Measurements from ENCODE around the gene EPHA3.

Gene EPHA3

GRCh38 chr3:89217148-89217685 is 109.8 kb downstream of the EPHA3 start:
- DNase-seq (ENCODE audit: extremely low spot score, insufficient read length, low read depth): no peak
- no peak for FAIRE-seq

GRCh38 chr3:89221924-89222323 is 114.5 kb downstream of the EPHA3 start:
- DNase-seq (ENCODE audit: extremely low spot score, insufficient read length, low read depth) (no peak), FAIRE-seq (no peak)

- DNase-seq (ENCODE audit: extremely low spot score, insufficient read length, low read depth) (no peak), FAIRE-seq (no peak)
Observed at GRCh38 chr3:89223188-89223587, 115.8 kb downstream of the EPHA3 start.

- DNase-seq (ENCODE audit: extremely low spot score, insufficient read length, low read depth) (no peak), FAIRE-seq (no peak)
Observed at GRCh38 chr3:89227218-89227617, 119.8 kb downstream of the EPHA3 start.

GRCh38 chr3:89227634-89228033 is 120.2 kb downstream of the EPHA3 start:
- FAIRE-seq (no peak), DNase-seq (ENCODE audit: extremely low spot score, insufficient read length, low read depth) (no peak)

GRCh38 chr3:89232155-89232554 is 124.7 kb downstream of the EPHA3 start:
- no peak for DNase-seq (ENCODE audit: extremely low spot score, insufficient read length, low read depth)

GRCh38 chr3:89234620-89235019 is 127.2 kb downstream of the EPHA3 start:
- no peak for FAIRE-seq

More at GRCh38 chr3:89232155-89232554, 124.7 kb downstream of the EPHA3 start:
- no peak for FAIRE-seq

GRCh38 chr3:89238846-89239245 is 131.4 kb downstream of the EPHA3 start:
- DNase-seq (ENCODE audit: extremely low spot score, insufficient read length, low read depth) (no peak), FAIRE-seq (no peak)

More at GRCh38 chr3:89234620-89235019, 127.2 kb downstream of the EPHA3 start:
- DNase-seq (ENCODE audit: extremely low spot score, insufficient read length, low read depth): no peak

GRCh38 chr3:89239774-89240173 is 132.4 kb downstream of the EPHA3 start:
- no peak for FAIRE-seq
- no peak for DNase-seq (ENCODE audit: extremely low spot score, insufficient read length, low read depth)

- FAIRE-seq: no peak
- DNase-seq (ENCODE audit: extremely low spot score, insufficient read length, low read depth): no peak
Observed at GRCh38 chr3:89245612-89246011, 138.2 kb downstream of the EPHA3 start.

- FAIRE-seq (no peak), DNase-seq (ENCODE audit: extremely low spot score, insufficient read length, low read depth) (no peak)
Observed at GRCh38 chr3:89246326-89246725, 138.9 kb downstream of the EPHA3 start.

- no peak for DNase-seq (ENCODE audit: extremely low spot score, insufficient read length, low read depth)
Observed at GRCh38 chr3:89250742-89251141, 143.3 kb downstream of the EPHA3 start.

GRCh38 chr3:89252016-89252415 is 144.6 kb downstream of the EPHA3 start:
- DNase-seq (ENCODE audit: extremely low spot score, insufficient read length, low read depth) (no peak), FAIRE-seq (no peak)

More at GRCh38 chr3:89250742-89251141, 143.3 kb downstream of the EPHA3 start:
- no peak for FAIRE-seq

GRCh38 chr3:89252860-89253259 is 145.4 kb downstream of the EPHA3 start:
- no peak for FAIRE-seq
- no peak for DNase-seq (ENCODE audit: extremely low spot score, insufficient read length, low read depth)

GRCh38 chr3:89256395-89256794 is 149.0 kb downstream of the EPHA3 start:
- DNase-seq (ENCODE audit: extremely low spot score, insufficient read length, low read depth) (no peak), FAIRE-seq (no peak)

- DNase-seq (ENCODE audit: extremely low spot score, insufficient read length, low read depth) (no peak), FAIRE-seq (no peak)
Observed at GRCh38 chr3:89256882-89257281, 149.5 kb downstream of the EPHA3 start.

GRCh38 chr3:89260721-89261120 is 153.3 kb downstream of the EPHA3 start:
- FAIRE-seq (no peak), DNase-seq (ENCODE audit: extremely low spot score, insufficient read length, low read depth) (no peak)

- FAIRE-seq: no peak
- DNase-seq (ENCODE audit: extremely low spot score, insufficient read length, low read depth): no peak
Observed at GRCh38 chr3:89261673-89262072, 154.3 kb downstream of the EPHA3 start.

- DNase-seq (ENCODE audit: extremely low spot score, insufficient read length, low read depth) (no peak), FAIRE-seq (no peak)
Observed at GRCh38 chr3:89262309-89262929, 155.0 kb downstream of the EPHA3 start.

- FAIRE-seq (no peak), DNase-seq (ENCODE audit: extremely low spot score, insufficient read length, low read depth) (no peak)
Observed at GRCh38 chr3:89264037-89264560, 156.7 kb downstream of the EPHA3 start.

- no peak for DNase-seq (ENCODE audit: extremely low spot score, insufficient read length, low read depth)
- FAIRE-seq: no peak
Observed at GRCh38 chr3:89266074-89266473, 158.7 kb downstream of the EPHA3 start.

- FAIRE-seq: no peak
- DNase-seq (ENCODE audit: extremely low spot score, insufficient read length, low read depth): no peak
Observed at GRCh38 chr3:89268059-89268458, 160.6 kb downstream of the EPHA3 start.

Data from GM18507 (cell line).